IPS-18c (cell line): ENCODE measurements around the gene FBXL12.
A peak's percentile ranks its signal among the peaks of the same experiment; 100 is the strongest.
"Not testable (repeated sequence)": the region's sequence is repeated elsewhere in the genome, so short reads cannot be mapped to it uniquely, and the experiment has no call there.

Source experiments
- H3K4me3 ChIP-seq: 2 replicates; pipeline ENCODE4 v1.7.0; 2013; ENCODE audit warnings: low read depth, mild to moderate bottlenecking, low read length, moderate library complexity; ENCODE audit not compliant: insufficient read depth
- H3K9me3 ChIP-seq: one replicate; pipeline ENCODE4 v1.6.1; 2013; ENCODE audit warnings: mild to moderate bottlenecking, low read length, moderate library complexity; ENCODE audit not compliant: control insufficient read depth, insufficient read depth

Gene FBXL12

GRCh38 chr19:9784163-9784496, 34.7 kb downstream of the FBXL12 start:
- not testable (repeated sequence) for H3K9me3 ChIP-seq, H3K4me3 ChIP-seq

GRCh38 chr19:9782338-9782737, 36.5 kb downstream of the FBXL12 start:
- no peak overlapping the region for H3K4me3 ChIP-seq
- H3K9me3 ChIP-seq = no peaks in the 10 kb centered on the region

GRCh38 chr19:9768175-9769112, 50.4 kb downstream of the FBXL12 start, which contains the start of gene ZNF846:
ZNF846 (minus strand) TSS chr19:9768738; CDS start chr19:9764950, 3,788 bp downstream.
- no peaks in the 10 kb centered on the region for H3K9me3 ChIP-seq
- H3K4me3 ChIP-seq = peak within 1 kb of the TSS; percentile 67
